ENCODE results near the gene PLCD3. TPM values are rescaled to one million over a fixed set of nuclear protein-coding genes. Genes with fewer than 3 reads are reported as not detected.

The PLCD3 gene
- total and polyA plus RNA-seq, 9 of the 15 experiments (the other 6 are each of a cell fraction or from before 2014, with no cell fraction given) = 0.20 to 22.6 (median 7.5) TPM

DNA sequence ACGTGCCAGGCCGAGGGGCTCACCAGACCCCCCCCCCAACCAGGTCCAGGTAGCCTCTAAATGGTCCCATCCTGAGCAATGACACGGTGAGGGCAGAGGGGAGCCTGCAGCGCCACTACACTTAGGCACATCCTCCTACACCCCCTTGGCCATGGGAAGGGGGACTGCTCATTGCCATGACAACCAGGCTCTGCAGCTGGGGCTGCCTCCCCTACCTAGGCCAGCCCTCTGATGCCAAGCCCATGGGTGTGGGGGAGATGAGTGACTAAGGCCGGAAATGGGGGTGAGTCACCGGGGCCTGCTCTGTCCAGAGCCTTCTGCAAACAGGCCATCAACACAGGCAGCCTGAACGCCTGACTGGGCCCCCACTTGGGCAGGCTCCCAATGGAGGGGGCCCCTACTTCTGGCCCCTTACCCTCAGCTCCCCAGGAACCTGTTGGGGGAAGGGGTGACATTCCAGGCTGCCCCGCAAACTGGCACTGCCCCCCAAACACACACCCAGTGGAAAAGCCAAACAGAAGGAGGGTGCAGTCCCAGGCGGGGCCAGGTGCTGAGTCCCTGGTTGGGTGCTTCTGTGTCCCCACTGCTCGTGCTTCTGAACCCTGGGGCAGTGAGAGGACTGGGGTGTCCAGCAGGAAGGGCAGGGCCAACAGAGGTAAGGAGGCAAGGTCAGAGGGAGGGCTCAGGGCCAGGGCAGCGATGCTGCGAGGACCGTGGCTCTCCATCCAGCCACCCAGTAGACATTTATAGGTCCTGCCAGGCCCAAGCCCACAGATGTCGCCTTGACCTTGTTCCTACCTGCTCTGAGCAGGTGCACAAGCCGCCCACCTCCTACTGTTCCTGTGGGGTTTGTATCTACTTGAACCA lies 8.2 kb downstream of the PLCD3 start (continued):
- TF ChIP-seq ETV6 (IDR thresholded peaks at IDR 0.05; ENCODE audit: borderline replicate concordance in 1 of 2, low read depth in 2 of 2, low read length in 1 of 2) (no peak), ETV6 (CRISPR knock-in tag; IDR thresholded peaks at IDR 0.05; ENCODE audit: borderline replicate concordance) (no peak), ZNF232 (CRISPR knock-in tag; IDR thresholded peaks at IDR 0.05) (no peak), STAG1 (CRISPR knock-in tag; IDR thresholded peaks at IDR 0.05; ENCODE audit: borderline replicate concordance) (no peak), FOXJ2 (tag; IDR thresholded peaks at IDR 0.05) (no peak), BRD4 (IDR thresholded peaks at IDR 0.05) (no peak), KDM4B (IDR thresholded peaks at IDR 0.05; ENCODE audit: borderline replicate concordance in 2 of 2, low read depth in 1 of 2) (no peak), HSF4 (CRISPR knock-in tag; IDR thresholded peaks at IDR 0.05; ENCODE audit: borderline replicate concordance) (no peak)
- TF ChIP-seq, protein P1, sequence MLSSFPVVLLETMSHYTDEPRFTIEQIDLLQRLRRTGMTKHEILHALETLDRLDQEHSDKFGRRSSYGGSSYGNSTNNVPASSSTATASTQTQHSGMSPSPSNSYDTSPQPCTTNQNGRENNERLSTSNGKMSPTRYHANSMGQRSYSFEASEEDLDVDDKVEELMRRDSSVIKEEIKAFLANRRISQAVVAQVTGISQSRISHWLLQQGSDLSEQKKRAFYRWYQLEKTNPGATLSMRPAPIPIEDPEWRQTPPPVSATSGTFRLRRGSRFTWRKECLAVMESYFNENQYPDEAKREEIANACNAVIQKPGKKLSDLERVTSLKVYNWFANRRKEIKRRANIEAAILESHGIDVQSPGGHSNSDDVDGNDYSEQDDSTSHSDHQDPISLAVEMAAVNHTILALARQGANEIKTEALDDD (IDR thresholded peaks at IDR 0.05) = no peak
- TF ChIP-seq, protein P2, sequence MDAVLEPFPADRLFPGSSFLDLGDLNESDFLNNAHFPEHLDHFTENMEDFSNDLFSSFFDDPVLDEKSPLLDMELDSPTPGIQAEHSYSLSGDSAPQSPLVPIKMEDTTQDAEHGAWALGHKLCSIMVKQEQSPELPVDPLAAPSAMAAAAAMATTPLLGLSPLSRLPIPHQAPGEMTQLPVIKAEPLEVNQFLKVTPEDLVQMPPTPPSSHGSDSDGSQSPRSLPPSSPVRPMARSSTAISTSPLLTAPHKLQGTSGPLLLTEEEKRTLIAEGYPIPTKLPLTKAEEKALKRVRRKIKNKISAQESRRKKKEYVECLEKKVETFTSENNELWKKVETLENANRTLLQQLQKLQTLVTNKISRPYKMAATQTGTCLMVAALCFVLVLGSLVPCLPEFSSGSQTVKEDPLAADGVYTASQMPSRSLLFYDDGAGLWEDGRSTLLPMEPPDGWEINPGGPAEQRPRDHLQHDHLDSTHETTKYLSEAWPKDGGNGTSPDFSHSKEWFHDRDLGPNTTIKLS (IDR thresholded peaks at IDR 0.05; ENCODE audit: borderline replicate concordance, low read depth) = no peak
- TF ChIP-seq, protein P3, sequence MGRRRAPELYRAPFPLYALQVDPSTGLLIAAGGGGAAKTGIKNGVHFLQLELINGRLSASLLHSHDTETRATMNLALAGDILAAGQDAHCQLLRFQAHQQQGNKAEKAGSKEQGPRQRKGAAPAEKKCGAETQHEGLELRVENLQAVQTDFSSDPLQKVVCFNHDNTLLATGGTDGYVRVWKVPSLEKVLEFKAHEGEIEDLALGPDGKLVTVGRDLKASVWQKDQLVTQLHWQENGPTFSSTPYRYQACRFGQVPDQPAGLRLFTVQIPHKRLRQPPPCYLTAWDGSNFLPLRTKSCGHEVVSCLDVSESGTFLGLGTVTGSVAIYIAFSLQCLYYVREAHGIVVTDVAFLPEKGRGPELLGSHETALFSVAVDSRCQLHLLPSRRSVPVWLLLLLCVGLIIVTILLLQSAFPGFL (CRISPR knock-in tag; IDR thresholded peaks at IDR 0.05) = no peak
- TF ChIP-seq, protein P4, sequence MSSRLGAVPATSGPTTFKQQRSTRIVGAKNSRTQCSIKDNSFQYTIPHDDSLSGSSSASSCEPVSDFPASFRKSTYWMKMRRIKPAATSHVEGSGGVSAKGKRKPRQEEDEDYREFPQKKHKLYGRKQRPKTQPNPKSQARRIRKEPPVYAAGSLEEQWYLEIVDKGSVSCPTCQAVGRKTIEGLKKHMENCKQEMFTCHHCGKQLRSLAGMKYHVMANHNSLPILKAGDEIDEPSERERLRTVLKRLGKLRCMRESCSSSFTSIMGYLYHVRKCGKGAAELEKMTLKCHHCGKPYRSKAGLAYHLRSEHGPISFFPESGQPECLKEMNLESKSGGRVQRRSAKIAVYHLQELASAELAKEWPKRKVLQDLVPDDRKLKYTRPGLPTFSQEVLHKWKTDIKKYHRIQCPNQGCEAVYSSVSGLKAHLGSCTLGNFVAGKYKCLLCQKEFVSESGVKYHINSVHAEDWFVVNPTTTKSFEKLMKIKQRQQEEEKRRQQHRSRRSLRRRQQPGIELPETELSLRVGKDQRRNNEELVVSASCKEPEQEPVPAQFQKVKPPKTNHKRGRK (tag; IDR thresholded peaks at IDR 0.05) = no peak
- TF ChIP-seq, protein P5, sequence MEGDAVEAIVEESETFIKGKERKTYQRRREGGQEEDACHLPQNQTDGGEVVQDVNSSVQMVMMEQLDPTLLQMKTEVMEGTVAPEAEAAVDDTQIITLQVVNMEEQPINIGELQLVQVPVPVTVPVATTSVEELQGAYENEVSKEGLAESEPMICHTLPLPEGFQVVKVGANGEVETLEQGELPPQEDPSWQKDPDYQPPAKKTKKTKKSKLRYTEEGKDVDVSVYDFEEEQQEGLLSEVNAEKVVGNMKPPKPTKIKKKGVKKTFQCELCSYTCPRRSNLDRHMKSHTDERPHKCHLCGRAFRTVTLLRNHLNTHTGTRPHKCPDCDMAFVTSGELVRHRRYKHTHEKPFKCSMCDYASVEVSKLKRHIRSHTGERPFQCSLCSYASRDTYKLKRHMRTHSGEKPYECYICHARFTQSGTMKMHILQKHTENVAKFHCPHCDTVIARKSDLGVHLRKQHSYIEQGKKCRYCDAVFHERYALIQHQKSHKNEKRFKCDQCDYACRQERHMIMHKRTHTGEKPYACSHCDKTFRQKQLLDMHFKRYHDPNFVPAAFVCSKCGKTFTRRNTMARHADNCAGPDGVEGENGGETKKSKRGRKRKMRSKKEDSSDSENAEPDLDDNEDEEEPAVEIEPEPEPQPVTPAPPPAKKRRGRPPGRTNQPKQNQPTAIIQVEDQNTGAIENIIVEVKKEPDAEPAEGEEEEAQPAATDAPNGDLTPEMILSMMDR (IDR thresholded peaks at IDR 0.05 in 2 of 3, conservative IDR thresholded peaks at IDR 0.05 in 1 of 3; ENCODE audit: insufficient read depth in 2 of 3, low read depth in 1 of 3, low read length in 3 of 3) = no peak
- TF ChIP-seq, protein P6, sequence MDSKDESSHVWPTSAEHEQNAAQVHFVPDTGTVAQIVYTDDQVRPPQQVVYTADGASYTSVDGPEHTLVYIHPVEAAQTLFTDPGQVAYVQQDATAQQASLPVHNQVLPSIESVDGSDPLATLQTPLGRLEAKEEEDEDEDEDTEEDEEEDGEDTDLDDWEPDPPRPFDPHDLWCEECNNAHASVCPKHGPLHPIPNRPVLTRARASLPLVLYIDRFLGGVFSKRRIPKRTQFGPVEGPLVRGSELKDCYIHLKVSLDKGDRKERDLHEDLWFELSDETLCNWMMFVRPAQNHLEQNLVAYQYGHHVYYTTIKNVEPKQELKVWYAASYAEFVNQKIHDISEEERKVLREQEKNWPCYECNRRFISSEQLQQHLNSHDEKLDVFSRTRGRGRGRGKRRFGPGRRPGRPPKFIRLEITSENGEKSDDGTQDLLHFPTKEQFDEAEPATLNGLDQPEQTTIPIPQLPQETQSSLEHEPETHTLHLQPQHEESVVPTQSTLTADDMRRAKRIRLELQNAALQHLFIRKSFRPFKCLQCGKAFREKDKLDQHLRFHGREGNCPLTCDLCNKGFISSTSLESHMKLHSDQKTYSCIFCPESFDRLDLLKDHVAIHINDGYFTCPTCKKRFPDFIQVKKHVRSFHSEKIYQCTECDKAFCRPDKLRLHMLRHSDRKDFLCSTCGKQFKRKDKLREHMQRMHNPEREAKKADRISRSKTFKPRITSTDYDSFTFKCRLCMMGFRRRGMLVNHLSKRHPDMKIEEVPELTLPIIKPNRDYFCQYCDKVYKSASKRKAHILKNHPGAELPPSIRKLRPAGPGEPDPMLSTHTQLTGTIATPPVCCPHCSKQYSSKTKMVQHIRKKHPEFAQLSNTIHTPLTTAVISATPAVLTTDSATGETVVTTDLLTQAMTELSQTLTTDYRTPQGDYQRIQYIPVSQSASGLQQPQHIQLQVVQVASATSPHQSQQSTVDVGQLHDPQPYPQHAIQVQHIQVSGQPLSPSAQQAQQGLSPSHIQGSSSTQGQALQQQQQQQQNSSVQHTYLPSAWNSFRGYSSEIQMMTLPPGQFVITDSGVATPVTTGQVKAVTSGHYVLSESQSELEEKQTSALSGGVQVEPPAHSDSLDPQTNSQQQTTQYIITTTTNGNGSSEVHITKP (IDR thresholded peaks at IDR 0.05; ENCODE audit: partially characterized antibody) = no peak

Measured in K562 (cell line).